Transverse colon (tissue), 4 donors: ENCODE results near the gene SLC4A7. TPM values are rescaled to one million over a fixed set of nuclear protein-coding genes. Genes with fewer than 3 reads are reported as not detected.
"Not testable (repeated sequence)": the region's sequence is repeated elsewhere in the genome, so short reads cannot be mapped to it uniquely, and the experiment has no call there.

Experiments used
- DNase-seq: peaks from one replicate; pipeline ENCODE4 v3.0.0-alpha.2; 2019
- H3K27ac ChIP-seq, 4 donors: fragments of 200-600 bp; sonication (generic); 2 replicates each; pipeline ENCODE4 v1.5.1; 2016 to 2018; ENCODE audit warnings: inconsistent platforms in 4 of 4
- H3K27me3 ChIP-seq: fragments of 200-600 bp; sonication (generic); 2 replicates; pipeline ENCODE4 v1.5.1; 2017; ENCODE audit warnings: inconsistent platforms
- H3K36me3 ChIP-seq, 4 donors: fragments of 200-600 bp; sonication (generic); 2 replicates each; pipeline ENCODE4 v1.5.1; 2017 to 2019; ENCODE audit warnings: inconsistent platforms in 4 of 4
- H3K4me1 ChIP-seq, 4 donors: fragments of 200-600 bp; sonication (generic); 2 replicates each; pipeline ENCODE4 v1.5.1; 2017 to 2020; ENCODE audit warnings: inconsistent platforms in 4 of 4
- H3K4me3 ChIP-seq, 4 donors: fragments of 200-600 bp; sonication (generic); 1 replicate in 1 of 4; 2 replicates in 3 of 4; pipeline versions ENCODE4 v1.5.1 to v1.6.1; 2017 to 2019; ENCODE audit warnings: inconsistent platforms in 4 of 4
- H3K9me3 ChIP-seq, 2 donors: fragments of 200-600 bp; sonication (generic); 2 replicates each; pipeline ENCODE4 v1.5.1; 2017 to 2019; ENCODE audit warnings: inconsistent platforms in 2 of 2
- CTCF ChIP-seq, 5 experiments: fragments of 200-600 bp in 3 of 5; fragments of 450-650 bp in 2 of 5; sonication (generic) in 3 of 5; IDR thresholded peaks; 1 replicate in 2 of 5; 2 replicates in 3 of 5; pipeline ENCODE4 v1.5.1; 2016 to 2017; ENCODE audit warnings: antibody characterized with exemption in 5 of 5, inconsistent platforms in 3 of 5, mild to moderate bottlenecking in 2 of 5, moderate library complexity in 1 of 5
- EP300 ChIP-seq: sonication (generic); formaldehyde crosslinking; IDR thresholded peaks from one replicate; pipeline ENCODE4 v1.6.1; 2017; ENCODE audit warnings: antibody characterized with exemption, low read depth
- POLR2A ChIP-seq: fragments of 450-650 bp; IDR thresholded peaks from one replicate; pipeline ENCODE4 v1.6.1; 2016; ENCODE audit warnings: antibody characterized with exemption, mild to moderate bottlenecking, moderate library complexity
- POLR2AphosphoS5 ChIP-seq, 3 donors: sonication (generic); formaldehyde crosslinking; IDR thresholded peaks; one replicate each; pipeline ENCODE4 v1.6.1; 2016; ENCODE audit warnings: antibody characterized with exemption in 3 of 3
- WGBS, 2 donors: methylation state at CpG; one replicate each; pipeline ENCODE4 v1.1.5; 2018; ENCODE audit warnings: low coverage in 1 of 2; 5-methylcytosine and 5-hydroxymethylcytosine counted together
- in situ Hi-C, 4 donors: fragments of 200-750 bp; cut with MboI; loops; one replicate each; pipeline versions ENCODE4 v1.15.0 to v1.15.1; 2017; ENCODE audit warnings: low sequenced_read_pairs in 3 of 4, low pct_ligation_motif_present in 1 of 4, low pct_unique_long_range_greater_than_20kb in 1 of 4
- intact Hi-C: fragments of 100-400 bp; cut with DNase I; formaldehyde crosslinking; loops from one replicate; pipeline ENCODE4 v1.15.1; 2023; ENCODE audit warnings: low total_unique reads
- total RNA-seq, 4 donors: library from RNA; depleted of rRNA; stranded (reverse); fragments of >200 nt; gene quantifications; one replicate each; pipeline ENCODE4 v1.1.0, GENCODE V29; 2016

SLC4A7 gene
- total RNA-seq, 4 donors from 2014 or later: 22.7 to 45.6 (median 35.4) TPM

- no peaks in the 10 kb centered on the region for H3K4me1 ChIP-seq
- H3K9me3 ChIP-seq: no peaks in the 10 kb centered on the region
- WGBS, 2 donors: 82 to 87% methylated on average over 5 of the region's 5 CpGs
- no peaks in the 10 kb centered on the region for H3K27me3 ChIP-seq
- in situ Hi-C loops: no loop called here
- no peak for DNase-seq
- TF ChIP-seq EP300 (no peak), CTCF (IDR thresholded peaks at IDR 0.05) (no peak), POLR2A (no peak), POLR2AphosphoS5 (IDR thresholded peaks at IDR 0.05) (no peak)
- intact Hi-C loops: no loop called here
- H3K27ac ChIP-seq: no peak overlapping the region
- H3K36me3 ChIP-seq: peaks cover 0 to 28% (median 2%) of the 10 kb centered on the region in 4 donors
- H3K4me3 ChIP-seq: no peak overlapping the region
Measured at GRCh38 chr3:27423463-27423862, 60.7 kb downstream of the SLC4A7 start.

DNA sequence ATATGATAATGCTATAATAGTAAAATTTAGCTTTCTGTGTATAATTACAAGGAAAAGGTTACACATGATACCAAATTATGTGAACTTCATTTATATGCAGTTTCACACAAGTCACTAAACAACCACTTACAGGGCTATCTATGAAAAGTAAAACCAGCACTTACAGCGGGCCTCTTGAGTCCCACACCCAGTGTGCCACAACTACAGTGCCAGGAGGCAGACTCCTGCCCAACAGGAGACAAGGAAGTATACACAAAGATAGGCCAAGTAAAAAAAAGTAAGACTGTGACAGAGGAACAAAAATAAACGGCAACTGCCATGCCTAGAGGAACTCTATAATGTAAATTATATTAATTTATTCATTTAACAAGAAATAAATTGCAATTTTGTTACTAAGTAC is 61.6 kb downstream of the SLC4A7 start:
- H3K27me3 ChIP-seq: no peaks in the 10 kb centered on the region
- H3K4me3 ChIP-seq: no peak overlapping the region
- H3K9me3 ChIP-seq: no peaks in the 10 kb centered on the region
- in situ Hi-C loops: no loop called here
- DNase-seq: no peak
- H3K36me3 ChIP-seq: peaks cover 0 to 33% (median 5%) of the 10 kb centered on the region in 4 donors
- no peaks in the 10 kb centered on the region for H3K4me1 ChIP-seq
- H3K27ac ChIP-seq: no peak overlapping the region
- intact Hi-C loops: no loop called here
- TF ChIP-seq POLR2A: no peak
- no peak for TF ChIP-seq CTCF (IDR thresholded peaks at IDR 0.05)
- TF ChIP-seq EP300: no peak
- no peak for TF ChIP-seq POLR2AphosphoS5 (IDR thresholded peaks at IDR 0.05)
- 84 to 92% methylated on average over 2 of the region's 2 CpGs for WGBS, 2 donors

DNA sequence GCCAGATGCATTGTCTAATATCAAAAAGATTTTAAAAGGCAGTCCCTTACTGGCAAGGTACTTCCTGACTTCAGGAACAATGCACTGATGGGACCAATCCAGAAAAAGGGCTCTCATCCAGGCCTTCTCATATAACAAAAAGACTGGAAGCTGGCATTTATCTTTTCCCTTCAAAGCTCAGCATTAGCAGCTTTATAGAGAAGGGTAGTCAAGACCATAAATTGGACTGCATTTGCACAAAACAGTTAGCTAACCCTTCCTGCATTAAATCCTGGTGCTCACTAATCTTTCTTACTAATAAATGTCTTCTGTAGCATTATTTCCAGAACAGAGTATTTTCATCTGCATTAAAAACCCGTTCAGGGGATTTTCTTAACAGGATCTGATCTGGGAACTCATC is 69.0 kb downstream of the SLC4A7 start:
- 54 to 80% methylated on average over 1 of the region's 1 CpG for WGBS, 2 donors

GRCh38 chr3:27392950-27393679 is 91.1 kb downstream of the SLC4A7 start:
- Histone ChIP-seq H3K4me1 (no peaks in the 10 kb centered on the region), H3K4me3 (no peak overlapping the region), H3K36me3 (peaks cover 0 to 41% (median 3%) of the 10 kb centered on the region in 4 donors), H3K27ac (no peak overlapping the region), H3K9me3 (no peaks in the 10 kb centered on the region), H3K27me3 (no peaks in the 10 kb centered on the region)
- in situ Hi-C loops: no loop called here
- TF ChIP-seq POLR2A (no peak), CTCF (IDR thresholded peaks at IDR 0.05) (no peak), POLR2AphosphoS5 (IDR thresholded peaks at IDR 0.05) (no peak), EP300 (no peak)
- intact Hi-C loops: no loop called here
- no peak for DNase-seq
- 45 to 46% methylated on average over 3 of the region's 3 CpGs for WGBS, 2 donors

More for the DNA sequence above, 69.0 kb downstream of the SLC4A7 start:
- intact Hi-C loops (no loop called here), in situ Hi-C loops (no loop called here)
- Histone ChIP-seq H3K27me3 (no peaks in the 10 kb centered on the region), H3K4me3 (no peak overlapping the region), H3K9me3 (no peaks in the 10 kb centered on the region), H3K36me3 (peaks cover 0 to 29% (median 7%) of the 10 kb centered on the region in 4 donors), H3K27ac (no peak overlapping the region), H3K4me1 (no peaks in the 10 kb centered on the region)
- DNase-seq: no peak
- TF ChIP-seq CTCF (IDR thresholded peaks at IDR 0.05) (no peak), POLR2AphosphoS5 (IDR thresholded peaks at IDR 0.05) (peak in 1 of 3 donors; percentile 23)

DNA sequence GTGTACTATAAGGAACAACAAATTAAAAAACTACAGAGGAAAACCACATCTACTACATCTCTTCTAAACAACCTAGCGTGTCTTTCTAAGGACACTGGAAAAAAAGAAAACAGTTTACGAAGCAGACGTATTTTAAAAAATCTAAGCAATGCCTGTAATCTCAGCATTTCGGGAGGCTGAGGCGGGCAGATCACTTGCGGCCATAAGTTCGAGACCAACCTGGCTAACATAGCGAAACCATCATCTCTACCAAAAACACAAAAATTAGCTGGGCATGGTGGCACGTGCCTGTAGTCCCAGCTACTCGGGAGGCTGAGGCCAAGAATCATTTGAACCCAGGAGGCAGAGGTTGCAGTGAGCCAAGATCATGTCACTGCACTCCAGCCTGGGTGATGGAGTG is 91.8 kb downstream of the SLC4A7 start:
- H3K9me3 ChIP-seq, intact Hi-C loops: not testable (repeated sequence)
- peaks cover 0 to 40% (median 3%) of the 10 kb centered on the region in 4 donors for H3K36me3 ChIP-seq

More for the DNA sequence above, 91.8 kb downstream of the SLC4A7 start:
- H3K4me1 ChIP-seq, H3K27ac ChIP-seq, H3K27me3 ChIP-seq, in situ Hi-C loops, H3K4me3 ChIP-seq, DNase-seq: not testable (repeated sequence)
- WGBS, 2 donors: 91 to 94% methylated on average over 10 of the region's 10 CpGs
